ENCODE results near the gene CELA3A.
"Not testable (repeated sequence)": the region's sequence is repeated elsewhere in the genome, so short reads cannot be mapped to it uniquely, and the experiment has no call there.

GRCh38 chr1:21998624-21999294, 2.7 kb upstream of the CELA3A start:
- not testable (repeated sequence) for TF ChIP-seq CTCF, POLR2AphosphoS5, POLR2A (IDR thresholded peaks at IDR 0.05)

Measured in upper lobe of left lung (tissue), 4 donors.